Measurements from ENCODE around the gene LYG2. TPM values are rescaled to one million over a fixed set of nuclear protein-coding genes. Genes with fewer than 3 reads are reported as not detected.
"Not testable (repeated sequence)": the region's sequence is repeated elsewhere in the genome, so short reads cannot be mapped to it uniquely, and the experiment has no call there.

LYG2 gene
- not detected for total RNA-seq
- polyA plus RNA-seq, result not detected

- Histone ChIP-seq H3K36me3 (ENCODE audit: insufficient read depth) (no peaks in the 10 kb centered on the region), H3K4me3 (ENCODE audit: low read depth, low read length) (no peak within 1 kb of the TSS), H3K27ac (ENCODE audit: low read depth) (no peak within 1 kb of the TSS), H3K4me1 (ENCODE audit: insufficient read depth) (no peaks in the 10 kb centered on the region)
- no peak for DNase-seq (ENCODE audit: extremely low spot score)
- 80% methylated on average over 7 of the region's 7 CpGs for WGBS
Observed at GRCh38 chr2:99255491-99256318, at the start of gene LYG2. TSS of gene LYG2 (minus strand) at chr2:99255666. CDS start at chr2:99254260, 1,406 bp downstream.

- DNase-seq (ENCODE audit: extremely low spot score), result not testable (repeated sequence)
- 83% methylated on average over 2 of the region's 2 CpGs for WGBS
Observed at GRCh38 chr2:99301097-99301496, 45.6 kb upstream of the LYG2 start, which contains the start of gene LYG1. TSS of gene LYG1 (minus strand) at chr2:99301197. CDS start at chr2:99295670, 5,527 bp downstream.

GRCh38 chr2:99299580-99299979 lies 44.1 kb upstream of the LYG2 start:
- no peak for DNase-seq (ENCODE audit: extremely low spot score)
- H3K4me1 ChIP-seq (ENCODE audit: insufficient read depth), result no peaks in the 10 kb centered on the region
- WGBS, result 94% methylated on average over 7 of the region's 7 CpGs
- H3K4me3 ChIP-seq (ENCODE audit: low read depth, low read length), result no peak overlapping the region
- H3K27ac ChIP-seq (ENCODE audit: low read depth), result no peak overlapping the region
- H3K36me3 ChIP-seq (ENCODE audit: insufficient read depth), result no peaks in the 10 kb centered on the region

More at GRCh38 chr2:99301097-99301496, 45.6 kb upstream of the LYG2 start, which contains the start of gene LYG1:
- not testable (repeated sequence) for H3K36me3 ChIP-seq (ENCODE audit: insufficient read depth); H3K4me3 ChIP-seq (ENCODE audit: low read depth, low read length); H3K4me1 ChIP-seq (ENCODE audit: insufficient read depth); H3K27ac ChIP-seq (ENCODE audit: low read depth)

- Histone ChIP-seq H3K4me1 (ENCODE audit: insufficient read depth) (no peaks in the 10 kb centered on the region), H3K27ac (ENCODE audit: low read depth) (no peak overlapping the region), H3K36me3 (ENCODE audit: insufficient read depth) (no peaks in the 10 kb centered on the region), H3K4me3 (ENCODE audit: low read depth, low read length) (no peak overlapping the region)
- DNase-seq (ENCODE audit: extremely low spot score), result no peak
- WGBS, result 93% methylated on average over 2 of the region's 2 CpGs
Observed at GRCh38 chr2:99297994-99298393, 42.5 kb upstream of the LYG2 start.

- no peaks in the 10 kb centered on the region for H3K4me1 ChIP-seq (ENCODE audit: insufficient read depth)
- no peak overlapping the region for H3K4me3 ChIP-seq (ENCODE audit: low read depth, low read length)
- WGBS, result 93% methylated on average over 7 of the region's 7 CpGs
- no peak for DNase-seq (ENCODE audit: extremely low spot score)
- no peaks in the 10 kb centered on the region for H3K36me3 ChIP-seq (ENCODE audit: insufficient read depth)
- H3K27ac ChIP-seq (ENCODE audit: low read depth), result no peak overlapping the region
Observed at GRCh38 chr2:99285526-99285925, 30.1 kb upstream of the LYG2 start.

GRCh38 chr2:99279969-99280695 lies 24.7 kb upstream of the LYG2 start:
- Histone ChIP-seq H3K27ac (ENCODE audit: low read depth) (no peak overlapping the region), H3K4me3 (ENCODE audit: low read depth, low read length) (no peak overlapping the region), H3K36me3 (ENCODE audit: insufficient read depth) (no peaks in the 10 kb centered on the region), H3K4me1 (ENCODE audit: insufficient read depth) (no peaks in the 10 kb centered on the region)
- DNase-seq (ENCODE audit: extremely low spot score), result no peak

- no peak for DNase-seq (ENCODE audit: extremely low spot score)
- Histone ChIP-seq H3K27ac (ENCODE audit: low read depth) (no peak overlapping the region), H3K4me1 (ENCODE audit: insufficient read depth) (no peaks in the 10 kb centered on the region), H3K36me3 (ENCODE audit: insufficient read depth) (no peaks in the 10 kb centered on the region), H3K4me3 (ENCODE audit: low read depth, low read length) (no peak overlapping the region)
- WGBS, result 70% methylated on average over 2 of the region's 2 CpGs
Observed at GRCh38 chr2:99278793-99279291, 23.4 kb upstream of the LYG2 start.

- WGBS, result 84% methylated on average over 5 of the region's 5 CpGs
- DNase-seq (ENCODE audit: extremely low spot score); H3K4me3 ChIP-seq (ENCODE audit: low read depth, low read length); H3K27ac ChIP-seq (ENCODE audit: low read depth); H3K36me3 ChIP-seq (ENCODE audit: insufficient read depth); H3K4me1 ChIP-seq (ENCODE audit: insufficient read depth): not testable (repeated sequence)
Observed at GRCh38 chr2:99278195-99278765, 22.8 kb upstream of the LYG2 start.

GRCh38 chr2:99275882-99276281 lies 20.4 kb upstream of the LYG2 start:
- H3K36me3 ChIP-seq (ENCODE audit: insufficient read depth), result no peaks in the 10 kb centered on the region
- no peak for DNase-seq (ENCODE audit: extremely low spot score)
- 66% methylated on average over 7 of the region's 7 CpGs for WGBS
- H3K4me3 ChIP-seq (ENCODE audit: low read depth, low read length), result no peak overlapping the region
- H3K4me1 ChIP-seq (ENCODE audit: insufficient read depth), result no peaks in the 10 kb centered on the region
- no peak overlapping the region for H3K27ac ChIP-seq (ENCODE audit: low read depth)

- H3K4me1 ChIP-seq (ENCODE audit: insufficient read depth), result no peaks in the 10 kb centered on the region
- H3K36me3 ChIP-seq (ENCODE audit: insufficient read depth), result no peaks in the 10 kb centered on the region
- no peak for DNase-seq (ENCODE audit: extremely low spot score)
- no peak overlapping the region for H3K27ac ChIP-seq (ENCODE audit: low read depth)
- 78% methylated on average over 4 of the region's 4 CpGs for WGBS
- H3K4me3 ChIP-seq (ENCODE audit: low read depth, low read length), result no peak overlapping the region
Observed at GRCh38 chr2:99261242-99261641, 5.8 kb upstream of the LYG2 start.

- no peaks in the 10 kb centered on the region for H3K36me3 ChIP-seq (ENCODE audit: insufficient read depth)
- no peak overlapping the region for H3K4me3 ChIP-seq (ENCODE audit: low read depth, low read length)
- DNase-seq (ENCODE audit: extremely low spot score), result no peak
- H3K4me1 ChIP-seq (ENCODE audit: insufficient read depth), result no peaks in the 10 kb centered on the region
- 97% methylated on average over 2 of the region's 2 CpGs for WGBS
- no peak overlapping the region for H3K27ac ChIP-seq (ENCODE audit: low read depth)
Observed at GRCh38 chr2:99260184-99260583, 4.7 kb upstream of the LYG2 start.

- Histone ChIP-seq H3K4me1 (ENCODE audit: insufficient read depth) (no peaks in the 10 kb centered on the region), H3K4me3 (ENCODE audit: low read depth, low read length) (no peak overlapping the region), H3K27ac (ENCODE audit: low read depth) (no peak overlapping the region), H3K36me3 (ENCODE audit: insufficient read depth) (no peaks in the 10 kb centered on the region)
- WGBS, result 95% methylated on average over 4 of the region's 4 CpGs
- no peak for DNase-seq (ENCODE audit: extremely low spot score)
Observed at GRCh38 chr2:99259465-99259864, 4.0 kb upstream of the LYG2 start.

- DNase-seq (ENCODE audit: extremely low spot score), result no peak
- no peak overlapping the region for H3K27ac ChIP-seq (ENCODE audit: low read depth)
Observed at GRCh38 chr2:99256677-99257076, 1.2 kb upstream of the LYG2 start.

More at GRCh38 chr2:99256677-99257076, 1.2 kb upstream of the LYG2 start:
- Histone ChIP-seq H3K4me3 (ENCODE audit: low read depth, low read length) (no peak overlapping the region), H3K4me1 (ENCODE audit: insufficient read depth) (no peaks in the 10 kb centered on the region), H3K36me3 (ENCODE audit: insufficient read depth) (no peaks in the 10 kb centered on the region)
- WGBS, result over 99% methylated on average over 2 of the region's 2 CpGs
